GM19023 (cell line): ENCODE data around the gene CPNE1.

Source experiments
- ATAC-seq: cut with Tn5 transposase; IDR thresholded peaks from one replicate; pipeline ENCODE4 v1.9.1; 2021; ENCODE audit warnings: mild to moderate bottlenecking, moderate library complexity; ENCODE audit not compliant: unreplicated experiment

Gene CPNE1

GRCh38 chr20:35621560-35621946 lies 43.1 kb downstream of the CPNE1 start:
- ATAC-seq: no peak

- ATAC-seq: no peak
Measured at GRCh38 chr20:35620818-35621559, 43.7 kb downstream of the CPNE1 start.

- peak; percentile 35 for ATAC-seq
Measured at GRCh38 chr20:35619196-35620095, 45.3 kb downstream of the CPNE1 start.

GRCh38 chr20:35618263-35619131 lies 46.2 kb downstream of the CPNE1 start:
- ATAC-seq: no peak

- no peak for ATAC-seq
Measured at GRCh38 chr20:35617397-35618262, 47.1 kb downstream of the CPNE1 start.

- ATAC-seq: no peak
Measured at GRCh38 chr20:35616465-35617396, 48.0 kb downstream of the CPNE1 start.

GRCh38 chr20:35615667-35616464 lies 48.8 kb downstream of the CPNE1 start, which contains the start of gene SPAG4:
Gene SPAG4, plus strand, starts transcription at chr20:35615829. Its CDS starts 175 bp downstream, at chr20:35616004.
- ATAC-seq: peak; percentile 72

GRCh38 chr20:35611482-35611881 lies 53.2 kb downstream of the CPNE1 start:
- no peak for ATAC-seq

GRCh38 chr20:35610833-35611427 lies 53.8 kb downstream of the CPNE1 start:
- ATAC-seq: no peak

- ATAC-seq: no peak
Measured at GRCh38 chr20:35607003-35607735, 57.5 kb downstream of the CPNE1 start.

GRCh38 chr20:35606127-35606526 lies 58.6 kb downstream of the CPNE1 start:
- ATAC-seq: no peak

GRCh38 chr20:35604449-35604747 lies 60.3 kb downstream of the CPNE1 start:
- ATAC-seq: no peak

- ATAC-seq: no peak
Measured at GRCh38 chr20:35603695-35604448, 60.8 kb downstream of the CPNE1 start.

GRCh38 chr20:35602851-35603495 lies 61.7 kb downstream of the CPNE1 start:
- ATAC-seq: no peak

- no peak for ATAC-seq
Measured at GRCh38 chr20:35601990-35602389, 62.7 kb downstream of the CPNE1 start.
